Activated naive CD4-positive, alpha-beta T cell treated with anti-CD3 and anti-CD28 coated beads, Interleukin-2, amount 50 U/mL, for 72 hours (primary cell): ENCODE results near the gene CLK4. TPM values are rescaled to one million over a fixed set of nuclear protein-coding genes. Genes with fewer than 3 reads are reported as not detected.

Experiments used
- total RNA-seq, 2 donors: library from RNA; stranded (reverse); gene quantifications; one replicate each; pipeline ENCODE4 v1.2.3, GENCODE V29; 2022

Gene CLK4
- total RNA-seq, 2 donors from 2014 or later, result 24.4 to 37.8 TPM

Other genes with a start within 250 kb of the CLK4 start
- under 1 TPM; 0.14 to 0.20 TPM for gene COL23A1, start 36.7 kb downstream of the CLK4 start, total RNA-seq
- gene ZNF354A, start 103.6 kb upstream of the CLK4 start, total RNA-seq, result 1 to 10 TPM; 8.2 to 9.1 TPM
- 10 to 100 TPM in 1 of 2 donors, 1 to 10 TPM in 1; 3.5 to 11.1 TPM for gene ZNF354B, start 232.9 kb upstream of the CLK4 start, total RNA-seq